PC-9 (cell line): ENCODE data around the gene BMAL2.

Source experiments
- CTCF ChIP-seq: fragments of 200-600 bp; sonication (generic); conservative IDR thresholded peaks from 2 replicates; pipeline ENCODE4 v1.6.1; 2017; ENCODE audit warnings: mixed run types, antibody characterized with exemption, mild to moderate bottlenecking, moderate library complexity
- EZH2 ChIP-seq: fragments of 200-600 bp; sonication (generic); IDR thresholded peaks from 2 replicates; pipeline ENCODE4 v1.8.0; 2017; ENCODE audit warnings: antibody characterized with exemption, low read depth

GRCh38 chr12:27333403-27334009 is 870 bp downstream of the BMAL2 start:
- TF ChIP-seq CTCF (no peak), EZH2 (no peak)
